ENCODE results near the gene RMDN3. TPM values are rescaled to one million over a fixed set of nuclear protein-coding genes. Genes with fewer than 3 reads are reported as not detected.

Gene RMDN3
- total RNA-seq, 1 experiment from 2014 or later, result 28.3 TPM

DNA sequence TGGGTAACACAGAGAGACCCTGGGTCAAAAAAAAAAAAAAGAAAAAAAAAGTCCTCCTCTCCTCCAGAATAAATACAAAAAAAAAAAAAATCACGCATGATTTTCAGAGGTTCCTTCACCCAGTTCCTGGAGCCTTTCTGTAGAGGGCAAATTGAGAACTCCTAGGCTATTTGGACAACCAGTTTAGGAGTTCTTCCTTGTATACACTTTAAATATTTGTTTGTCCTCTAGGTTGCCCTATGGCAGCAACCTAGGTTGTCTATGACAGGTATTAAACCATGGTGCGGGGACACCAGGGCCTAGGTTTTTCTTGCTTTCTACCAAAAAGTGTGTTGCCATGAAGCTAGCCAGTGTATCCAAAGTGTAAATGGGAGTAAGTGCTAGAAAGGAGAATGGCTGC lies 48.0 kb upstream of the RMDN3 start:
- Mint-ChIP-seq H3K4me3 (no peak overlapping the region), H3K27ac (no peak overlapping the region), H3K36me3 (ENCODE audit: insufficient read depth in 1 of 3, low read depth in 3 of 3) (peaks cover 4 to 10% (median 10%) of the 10 kb centered on the region in 3 experiments; a peak in 6 of 7 replicates), H3K4me1 (peaks cover 28 to 32% of the 10 kb centered on the region in 2 experiments), H3K27me3 (ENCODE audit: low read depth) (no peaks in the 10 kb centered on the region), H3K9me3 (no peaks in the 10 kb centered on the region)
- WGBS (ENCODE audit: extremely low coverage, insufficient read length, low lambda C conversion rate), result no CpG with 5 or more reads among the region's 2 CpGs
- no peak for TF ChIP-seq CTCF (conservative IDR thresholded peaks at IDR 0.05)
- Histone ChIP-seq H2AK5ac (ENCODE audit: insufficient read length, low read length) (no peak overlapping the region), H3K9ac (ENCODE audit: extremely low read depth, insufficient read length, low read length) (no peak overlapping the region), H3K4me2 (ENCODE audit: insufficient read depth, insufficient read length, low read length) (no peak overlapping the region), H2BK120ac (ENCODE audit: low read depth, low read length, poor library complexity, severe bottlenecking) (no peak overlapping the region), H3K18ac (ENCODE audit: insufficient read length, low read depth, low read length) (no peak overlapping the region), H2BK5ac (ENCODE audit: insufficient read length, low read length) (no peak overlapping the region), H3T11ph (ENCODE audit: low read length) (no peak overlapping the region), H4K20me1 (ENCODE audit: control insufficient read depth, insufficient read depth, insufficient read length) (no peaks in the 10 kb centered on the region), H3K56ac (ENCODE audit: insufficient read length, low read depth, low read length) (no peak overlapping the region), H2BK15ac (ENCODE audit: low read depth, low read length) (no peak overlapping the region), H3K27me3 (ENCODE audit: insufficient read depth, low read length) (no peaks in the 10 kb centered on the region), H3K4me1 (ENCODE audit: insufficient read depth, low read length) (peaks cover 15% of the 10 kb centered on the region), H3K79me1 (ENCODE audit: insufficient read depth, low read depth, low read length, poor library complexity, severe bottlenecking) (no peaks in the 10 kb centered on the region), H2AFZ (ENCODE audit: low read length) (no peak overlapping the region), H4K8ac (replicated peaks; ENCODE audit: insufficient read length, low read depth, low read length) (no peak overlapping the region), H3K27ac (ENCODE audit: insufficient read length, low read depth, low read length) (no peak overlapping the region), H3K23me2 (ENCODE audit: insufficient read length, low read depth, low read length, poor library complexity, severe bottlenecking) (peaks cover 4% of the 10 kb centered on the region), H3K79me2 (ENCODE audit: insufficient read depth, low read length) (no peaks in the 10 kb centered on the region), H3K9me3 (ENCODE audit: control insufficient read depth, low read depth, low read length) (no peaks in the 10 kb centered on the region), H4K5ac (ENCODE audit: insufficient read length, low read depth, low read length) (no peak overlapping the region), H2BK20ac (ENCODE audit: low read depth, low read length, poor library complexity, severe bottlenecking) (no peak overlapping the region), H2BK12ac (ENCODE audit: insufficient read length, low read depth, low read length) (no peak overlapping the region), H3K4ac (ENCODE audit: low read depth, low read length) (no peak overlapping the region), H3K23ac (ENCODE audit: insufficient read length, low read depth, low read length) (no peak overlapping the region), H3K14ac (ENCODE audit: insufficient read depth, low read length) (no peak overlapping the region), H4K91ac (ENCODE audit: insufficient read length, low read depth, low read length) (no peak overlapping the region)
- no peak for DNase-seq

All from H9 (cell line).